NCI-H446 (cell line): Measurements from ENCODE around the gene TES.
A peak's percentile ranks its signal among the peaks of the same experiment; 100 is the strongest.

Experiments used
- DNase-seq, 2 experiments: peaks; one replicate each; lab custom pipeline; 2025; lab: John Stamatoyannopoulos, UW

TES gene

GRCh38 chr7:116219834-116220233, 9.5 kb downstream of the TES start:
- no peak for DNase-seq

GRCh38 chr7:116222501-116222900, 12.2 kb downstream of the TES start:
- DNase-seq, result no peak

- DNase-seq, result no peak
Measured at GRCh38 chr7:116223588-116223987, 13.2 kb downstream of the TES start.

- DNase-seq, result no peak
Measured at GRCh38 chr7:116224492-116225098, 14.3 kb downstream of the TES start.

GRCh38 chr7:116225860-116226259, 15.5 kb downstream of the TES start:
- DNase-seq, result no peak

GRCh38 chr7:116226664-116227063, 16.3 kb downstream of the TES start:
- DNase-seq, result no peak

GRCh38 chr7:116227678-116228239, 17.4 kb downstream of the TES start:
- no peak for DNase-seq

- DNase-seq, result no peak
Measured at GRCh38 chr7:116228241-116228640, 17.9 kb downstream of the TES start.

- no peak for DNase-seq
Measured at GRCh38 chr7:116229366-116229765, 19.0 kb downstream of the TES start.

- no peak for DNase-seq
Measured at GRCh38 chr7:116230191-116231005, 20.1 kb downstream of the TES start.

- no peak for DNase-seq
Measured at GRCh38 chr7:116231543-116231942, 21.2 kb downstream of the TES start.

GRCh38 chr7:116231949-116232348, 21.6 kb downstream of the TES start:
- no peak for DNase-seq

- DNase-seq, result no peak
Measured at GRCh38 chr7:116232350-116232749, 22.0 kb downstream of the TES start.

- no peak for DNase-seq
Measured at GRCh38 chr7:116232920-116233319, 22.6 kb downstream of the TES start.

GRCh38 chr7:116234517-116235200, 24.3 kb downstream of the TES start:
- DNase-seq, result no peak

GRCh38 chr7:116235380-116235779, 25.0 kb downstream of the TES start:
- no peak for DNase-seq

GRCh38 chr7:116236020-116236630, 25.8 kb downstream of the TES start:
- DNase-seq, result peak in 1 of 2 experiments; percentile 48

- DNase-seq, result no peak
Measured at GRCh38 chr7:116239020-116239419, 28.7 kb downstream of the TES start.

- DNase-seq, result no peak
Measured at GRCh38 chr7:116239434-116239833, 29.1 kb downstream of the TES start.

- no peak for DNase-seq
Measured at GRCh38 chr7:116240024-116240668, 29.8 kb downstream of the TES start.

- no peak for DNase-seq
Measured at GRCh38 chr7:116241291-116241690, 31.0 kb downstream of the TES start.

GRCh38 chr7:116242178-116242577, 31.8 kb downstream of the TES start:
- no peak for DNase-seq
